Mucosa of gallbladder (tissue), 1 donor: ENCODE data around the gene URB1. TPM values are rescaled to one million over a fixed set of nuclear protein-coding genes. Genes with fewer than 3 reads are reported as not detected.
"Not testable (repeated sequence)": the region's sequence is repeated elsewhere in the genome, so short reads cannot be mapped to it uniquely, and the experiment has no call there.

Experiments used
- DNase-seq: peaks from one replicate; pipeline ENCODE4 v3.0.0-alpha.2; 2020; ENCODE audit warnings: low spot score
- total RNA-seq: library from RNA; stranded (reverse); gene quantifications from one replicate; pipeline ENCODE4 v1.2.1, GENCODE V29; 2021
- donor health status: DM: no; HTN: no; CAD: no.

The URB1 gene
- total RNA-seq, 1 donor from 2014 or later = 11.3 TPM

- no peak for DNase-seq
Measured at GRCh38 chr21:32320726-32321125, 72.1 kb downstream of the URB1 start.

GRCh38 chr21:32320059-32320458 lies 72.8 kb downstream of the URB1 start:
- DNase-seq = no peak

- DNase-seq = no peak
Measured at GRCh38 chr21:32319012-32319411, 73.8 kb downstream of the URB1 start.

GRCh38 chr21:32317726-32318125 lies 75.1 kb downstream of the URB1 start:
- no peak for DNase-seq

- DNase-seq = no peak
Measured at GRCh38 chr21:32316361-32317215, 76.2 kb downstream of the URB1 start.

- no peak for DNase-seq
Measured at GRCh38 chr21:32315511-32316281, 77.1 kb downstream of the URB1 start.

GRCh38 chr21:32314806-32315205 lies 78.0 kb downstream of the URB1 start:
- no peak for DNase-seq

- DNase-seq = no peak
Measured at GRCh38 chr21:32312976-32313375, 79.8 kb downstream of the URB1 start.

- DNase-seq = no peak
Measured at GRCh38 chr21:32312326-32312725, 80.5 kb downstream of the URB1 start.

GRCh38 chr21:32311621-32312020 lies 81.2 kb downstream of the URB1 start:
- DNase-seq = no peak

GRCh38 chr21:32310976-32311375 lies 81.8 kb downstream of the URB1 start:
- DNase-seq = not testable (repeated sequence)

- no peak for DNase-seq
Measured at GRCh38 chr21:32309906-32310460, 82.8 kb downstream of the URB1 start.

- DNase-seq = no peak
Measured at GRCh38 chr21:32308696-32309095, 84.1 kb downstream of the URB1 start.

- DNase-seq = no peak
Measured at GRCh38 chr21:32307706-32308105, 85.1 kb downstream of the URB1 start.

- no peak for DNase-seq
Measured at GRCh38 chr21:32306021-32306780, 86.6 kb downstream of the URB1 start.

- no peak for DNase-seq
Measured at GRCh38 chr21:32304998-32305397, 87.8 kb downstream of the URB1 start.

GRCh38 chr21:32303385-32303784 lies 89.4 kb downstream of the URB1 start:
- DNase-seq = no peak

- no peak for DNase-seq
Measured at GRCh38 chr21:32302560-32302959, 90.3 kb downstream of the URB1 start.

GRCh38 chr21:32301596-32301995 lies 91.2 kb downstream of the URB1 start:
- DNase-seq = no peak

- DNase-seq = no peak
Measured at GRCh38 chr21:32300117-32300681, 92.6 kb downstream of the URB1 start.

- no peak for DNase-seq
Measured at GRCh38 chr21:32299695-32300094, 93.1 kb downstream of the URB1 start.

- no peak for DNase-seq
Measured at GRCh38 chr21:32298658-32299081, 94.1 kb downstream of the URB1 start, which contains the start of gene MRAP. TSS of gene MRAP (plus strand) at chr21:32298855. CDS start at chr21:32298972, 117 bp downstream.
